WTC11 (cell line): ENCODE measurements around the gene USP34. TPM values are rescaled to one million over a fixed set of nuclear protein-coding genes. Genes with fewer than 3 reads are reported as not detected.

ENCODE experiments used
- ATAC-seq: fragments of 200-7000 bp; cut with Tn5 transposase; 2 replicates; pipeline ENCODE4 v1.10.0; 2021; ENCODE audit warnings: mild to moderate bottlenecking, moderate library complexity
- CTCF ChIA-PET: fragments of 300-600 bp; sonication (Branson Sonifier 250); formaldehyde crosslinking; loops from one replicate; lab custom pipeline; 2021; ENCODE audit warnings: antibody characterized with exemption; lab: Charles Lee
- POLR2A ChIA-PET: fragments of 350-600 bp; sonication (Branson Sonifier 250); formaldehyde crosslinking; loops from one replicate; lab custom pipeline; 2021; ENCODE audit warnings: antibody characterized with exemption; lab: Charles Lee
- DNase-seq: peaks from one replicate; pipeline ENCODE4 v3.0.0; 2021; ENCODE audit warnings: low spot score
- H3K27ac Mint-ChIP-seq: 2 replicates; pipeline ENCODE4 v1.8.0; 2021; ENCODE audit warnings: mixed read lengths
- H3K27me3 Mint-ChIP-seq: 2 replicates; pipeline ENCODE4 v1.8.0; 2021; ENCODE audit warnings: low read depth, mild to moderate bottlenecking, moderate library complexity, mixed read lengths
- H3K36me3 Mint-ChIP-seq: 2 replicates; pipeline ENCODE4 v1.8.0; 2021; ENCODE audit warnings: mixed read lengths
- H3K4me1 Mint-ChIP-seq: 2 replicates; pipeline ENCODE4 v1.8.0; 2022; ENCODE audit warnings: mixed read lengths
- H3K4me3 Mint-ChIP-seq: 2 replicates; pipeline ENCODE4 v1.8.0; 2021; ENCODE audit warnings: mild to moderate bottlenecking, moderate library complexity, mixed read lengths
- H3K9me3 Mint-ChIP-seq: 2 replicates; pipeline ENCODE4 v1.8.0; 2021; ENCODE audit warnings: mixed read lengths
- ARID4B ChIP-seq: sonication (generic); formaldehyde crosslinking; IDR thresholded peaks from 2 replicates; pipeline ENCODE4 v1.8.0; 2023; ENCODE audit warnings: missing genetic modification reagents, mild to moderate bottlenecking, borderline replicate concordance
- CBFB ChIP-seq: sonication (generic); formaldehyde crosslinking; IDR thresholded peaks from 2 replicates; pipeline ENCODE4 v1.8.1; 2022; ENCODE audit warnings: mild to moderate bottlenecking, low read depth, missing genetic modification reagents
- ELF4 ChIP-seq: sonication (generic); formaldehyde crosslinking; IDR thresholded peaks from 2 replicates; pipeline ENCODE4 v1.8.1; 2022; ENCODE audit warnings: low read depth, mild to moderate bottlenecking, moderate library complexity, missing genetic modification reagents
- GRHL2 ChIP-seq: fragments of 250-450 bp; sonication (Bioruptor Pico); IDR thresholded peaks from 2 replicates; pipeline ENCODE4 v1.8.0; 2022; ENCODE audit warnings: mild to moderate bottlenecking, moderate library complexity; ENCODE audit not compliant: insufficient replicate concordance, severe bottlenecking
- GTF2I ChIP-seq: fragments of 250-450 bp; sonication (Bioruptor Pico); conservative IDR thresholded peaks from 2 replicates; pipeline ENCODE4 v1.4.0; 2021; ENCODE audit warnings: mild to moderate bottlenecking
- IRF2 ChIP-seq: sonication (generic); formaldehyde crosslinking; IDR thresholded peaks from 2 replicates; pipeline ENCODE4 v1.8.0; 2022; ENCODE audit warnings: low read depth, missing genetic modification reagents, borderline replicate concordance
- NFATC4 ChIP-seq: fragments of 250-450 bp; sonication (Bioruptor Pico); IDR thresholded peaks from 2 replicates; pipeline ENCODE4 v1.9.0; 2021; ENCODE audit warnings: mild to moderate bottlenecking
- NFYB ChIP-seq: sonication (generic); formaldehyde crosslinking; conservative IDR thresholded peaks from 2 replicates; pipeline ENCODE4 v1.8.0; 2022; ENCODE audit warnings: low read depth, missing genetic modification reagents
- RORB ChIP-seq: fragments of 250-450 bp; sonication (Bioruptor Pico); IDR thresholded peaks from 2 replicates; pipeline ENCODE4 v1.9.0; 2021; ENCODE audit warnings: mild to moderate bottlenecking
- SMAD4 ChIP-seq: sonication (generic); formaldehyde crosslinking; IDR thresholded peaks from 2 replicates; pipeline ENCODE4 v1.8.0; 2022; ENCODE audit warnings: mild to moderate bottlenecking, missing genetic modification reagents
- TCF7 ChIP-seq: sonication (generic); formaldehyde crosslinking; IDR thresholded peaks from 2 replicates; pipeline ENCODE4 v1.8.0; 2022; ENCODE audit warnings: mild to moderate bottlenecking, low read depth, missing genetic modification reagents, moderate library complexity
- ZMAT4 ChIP-seq: fragments of 250-450 bp; sonication (Bioruptor Pico); IDR thresholded peaks from 2 replicates; pipeline ENCODE4 v1.9.0; 2021; ENCODE audit warnings: mild to moderate bottlenecking
- ZNF219 ChIP-seq: sonication (generic); formaldehyde crosslinking; IDR thresholded peaks from 2 replicates; pipeline ENCODE4 v1.8.0; 2023; ENCODE audit warnings: missing genetic modification reagents, mild to moderate bottlenecking, borderline replicate concordance
- ZNF425 ChIP-seq: fragments of 250-450 bp; sonication (Bioruptor Pico); conservative IDR thresholded peaks from 2 replicates; pipeline ENCODE4 v1.9.0; 2021; ENCODE audit warnings: mild to moderate bottlenecking
- total RNA-seq: library from RNA; stranded (reverse); gene quantifications from 3 replicates; pipeline ENCODE4 v1.2.3, GENCODE V29; 2021
- TF ChIP-seq, protein P1 (sequence below): sonication (generic); formaldehyde crosslinking; IDR thresholded peaks from 2 replicates; pipeline ENCODE4 v1.8.0; 2022; ENCODE audit warnings: mild to moderate bottlenecking, missing genetic modification reagents
- TF ChIP-seq, protein P2 (sequence below): sonication (generic); formaldehyde crosslinking; IDR thresholded peaks from 2 replicates; pipeline ENCODE4 v1.8.1; 2023; ENCODE audit warnings: mild to moderate bottlenecking, missing genetic modification reagents, moderate library complexity
- TF ChIP-seq, protein P3 (sequence below): sonication (generic); formaldehyde crosslinking; IDR thresholded peaks from 2 replicates; pipeline ENCODE4 v1.8.0; 2022; ENCODE audit warnings: mild to moderate bottlenecking, missing genetic modification reagents
- TF ChIP-seq, protein P4 (sequence below): fragments of 250-450 bp; sonication (Bioruptor Pico); IDR thresholded peaks from 2 replicates; pipeline ENCODE4 v1.9.0; 2021; ENCODE audit warnings: mild to moderate bottlenecking

USP34 gene
- total RNA-seq, 1 experiment from 2014 or later = 92.3 TPM

DNA sequence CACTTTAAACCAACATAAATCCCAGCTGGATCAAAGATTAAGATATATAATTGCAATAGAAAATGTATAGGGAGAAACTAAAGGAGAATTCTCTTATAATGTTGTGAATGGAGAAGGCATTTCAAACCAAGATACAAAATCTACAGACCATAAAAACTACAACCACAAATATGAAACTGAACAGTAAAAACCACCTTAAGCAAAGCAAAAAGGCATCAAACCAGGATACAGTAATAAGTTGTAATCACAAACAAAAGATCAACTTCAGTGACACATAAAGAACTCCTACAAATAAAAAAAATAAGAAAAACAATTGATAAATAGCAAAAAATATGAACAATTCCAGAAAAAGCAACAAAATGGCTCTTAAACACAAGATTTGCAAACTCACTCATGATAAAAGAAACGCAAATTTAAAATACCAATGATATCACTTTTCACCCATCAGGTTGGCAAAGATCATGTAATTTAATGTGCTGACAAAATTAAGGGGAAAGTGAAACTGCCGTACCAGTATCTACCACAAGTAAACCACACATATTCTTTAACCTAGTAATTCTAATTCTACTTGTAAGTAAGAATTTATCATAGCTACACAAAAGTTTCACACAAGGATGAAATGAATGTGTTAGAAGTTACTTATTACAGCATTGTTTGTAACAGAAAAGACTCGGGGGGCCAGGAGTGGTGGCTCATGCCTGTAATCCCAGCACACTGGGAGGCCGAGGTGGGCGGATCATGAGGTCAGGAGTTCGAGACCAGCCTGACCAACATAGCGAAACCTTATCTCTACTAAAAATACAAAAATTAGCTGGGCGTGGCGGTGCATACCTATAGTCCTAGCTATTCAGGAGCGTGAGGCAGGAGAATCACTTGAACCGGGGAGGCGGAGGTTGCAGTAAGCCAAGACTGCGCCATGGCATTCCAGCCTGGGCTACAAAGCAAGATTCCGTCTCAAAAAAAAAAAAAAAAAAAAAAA lies 101.9 kb downstream of the USP34 start:
- no peak overlapping the region; the same call in 1 of the 2 replicates for H3K27ac Mint-ChIP-seq
- peaks cover 26% of the 10 kb centered on the region for H3K36me3 Mint-ChIP-seq
- POLR2A ChIA-PET = no interaction called here

DNA sequence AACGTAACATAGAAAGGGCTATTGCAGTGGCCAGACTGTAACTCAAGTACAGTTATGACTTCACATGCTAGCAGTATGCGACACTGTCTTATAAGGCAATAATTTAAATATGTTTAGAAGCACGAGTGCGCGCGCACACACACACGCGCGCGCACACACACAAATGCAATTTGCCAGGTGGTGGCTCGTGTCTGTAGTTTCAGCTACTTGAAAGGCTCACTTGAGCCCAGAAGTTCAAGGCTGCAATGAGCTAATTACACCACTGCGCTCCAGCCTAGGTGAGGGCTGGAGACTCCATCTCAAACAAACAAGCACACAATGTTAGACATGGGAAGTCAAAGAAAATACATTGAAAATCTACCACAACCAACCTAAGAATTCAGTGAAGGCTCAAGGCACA lies 103.7 kb downstream of the USP34 start:
- H3K36me3 Mint-ChIP-seq = peaks cover 35% of the 10 kb centered on the region
- CTCF ChIA-PET = no interaction called here
- TF ChIP-seq, protein P1, sequence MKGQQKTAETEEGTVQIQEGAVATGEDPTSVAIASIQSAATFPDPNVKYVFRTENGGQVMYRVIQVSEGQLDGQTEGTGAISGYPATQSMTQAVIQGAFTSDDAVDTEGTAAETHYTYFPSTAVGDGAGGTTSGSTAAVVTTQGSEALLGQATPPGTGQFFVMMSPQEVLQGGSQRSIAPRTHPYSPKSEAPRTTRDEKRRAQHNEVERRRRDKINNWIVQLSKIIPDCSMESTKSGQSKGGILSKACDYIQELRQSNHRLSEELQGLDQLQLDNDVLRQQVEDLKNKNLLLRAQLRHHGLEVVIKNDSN (CRISPR knock-in tag) = no peak
- no peak for TF ChIP-seq NFYB (CRISPR knock-in tag)
- ATAC-seq (no peak), DNase-seq (no peak)
- H3K4me3 Mint-ChIP-seq = no peak overlapping the region
- POLR2A ChIA-PET = no interaction called here
- H3K9me3 Mint-ChIP-seq = no peaks in the 10 kb centered on the region
- peak overlapping the region; percentile 69; the same call in 1 of the 2 replicates for H3K27ac Mint-ChIP-seq
- no peaks in the 10 kb centered on the region for H3K27me3 Mint-ChIP-seq
- H3K4me1 Mint-ChIP-seq = no peaks in the 10 kb centered on the region

More for the DNA sequence above, 101.9 kb downstream of the USP34 start:
- CTCF ChIA-PET = interaction anchor here (0.5 kb wide), 1 partner anchor 32 kb away, joined by 3 read pairs; no protein-coding TSS in a partner anchor
- H3K4me1 Mint-ChIP-seq = peaks cover 4% of the 10 kb centered on the region; the same call in 1 of the 2 replicates
- H3K4me3 Mint-ChIP-seq = no peak overlapping the region
- no peak for ATAC-seq
- H3K9me3 Mint-ChIP-seq = no peaks in the 10 kb centered on the region
- TF ChIP-seq ZMAT4 (CRISPR knock-in tag) = no peak
- TF ChIP-seq TCF7 (CRISPR knock-in tag) = no peak
- TF ChIP-seq RORB (CRISPR knock-in tag) = no peak
- TF ChIP-seq ZNF219 = no peak
- no peak for TF ChIP-seq ELF4
- TF ChIP-seq, protein P2, sequence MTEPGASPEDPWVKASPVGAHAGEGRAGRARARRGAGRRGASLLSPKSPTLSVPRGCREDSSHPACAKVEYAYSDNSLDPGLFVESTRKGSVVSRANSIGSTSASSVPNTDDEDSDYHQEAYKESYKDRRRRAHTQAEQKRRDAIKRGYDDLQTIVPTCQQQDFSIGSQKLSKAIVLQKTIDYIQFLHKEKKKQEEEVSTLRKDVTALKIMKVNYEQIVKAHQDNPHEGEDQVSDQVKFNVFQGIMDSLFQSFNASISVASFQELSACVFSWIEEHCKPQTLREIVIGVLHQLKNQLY (CRISPR knock-in tag) = no peak
- TF ChIP-seq, all 79 proteins: peak for 0
- H3K27me3 Mint-ChIP-seq = no peaks in the 10 kb centered on the region
- DNase-seq = no peak

DNA sequence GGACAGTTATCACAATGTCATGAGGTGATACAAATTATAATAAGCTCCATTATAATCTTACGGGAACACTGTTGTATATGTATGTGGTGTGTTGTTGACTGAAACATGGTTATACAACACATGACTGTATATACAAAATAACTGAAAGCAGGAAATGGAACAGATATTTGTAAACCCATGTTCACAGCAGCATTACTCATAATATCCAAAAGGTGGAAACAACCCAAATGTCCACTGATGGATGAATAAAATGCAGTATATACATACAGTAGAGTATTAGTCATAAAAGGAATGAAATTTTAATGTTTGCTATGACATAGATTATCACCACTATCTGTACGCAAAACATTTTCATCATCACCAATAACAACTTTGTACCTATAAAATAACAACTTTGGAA lies 107.3 kb downstream of the USP34 start:
- ChIA-PET CTCF (no interaction called here), POLR2A (no interaction called here)
- peaks cover 35% of the 10 kb centered on the region for H3K36me3 Mint-ChIP-seq
- no peaks in the 10 kb centered on the region for H3K9me3 Mint-ChIP-seq
- H3K4me1 Mint-ChIP-seq = no peaks in the 10 kb centered on the region
- DNase-seq (no peak), ATAC-seq (no peak)
- H3K4me3 Mint-ChIP-seq = no peak overlapping the region
- H3K27ac Mint-ChIP-seq = no peak overlapping the region
- no peaks in the 10 kb centered on the region for H3K27me3 Mint-ChIP-seq
- TF ChIP-seq, protein P3, sequence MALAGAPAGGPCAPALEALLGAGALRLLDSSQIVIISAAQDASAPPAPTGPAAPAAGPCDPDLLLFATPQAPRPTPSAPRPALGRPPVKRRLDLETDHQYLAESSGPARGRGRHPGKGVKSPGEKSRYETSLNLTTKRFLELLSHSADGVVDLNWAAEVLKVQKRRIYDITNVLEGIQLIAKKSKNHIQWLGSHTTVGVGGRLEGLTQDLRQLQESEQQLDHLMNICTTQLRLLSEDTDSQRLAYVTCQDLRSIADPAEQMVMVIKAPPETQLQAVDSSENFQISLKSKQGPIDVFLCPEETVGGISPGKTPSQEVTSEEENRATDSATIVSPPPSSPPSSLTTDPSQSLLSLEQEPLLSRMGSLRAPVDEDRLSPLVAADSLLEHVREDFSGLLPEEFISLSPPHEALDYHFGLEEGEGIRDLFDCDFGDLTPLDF = no peak
- TF ChIP-seq, protein P4, sequence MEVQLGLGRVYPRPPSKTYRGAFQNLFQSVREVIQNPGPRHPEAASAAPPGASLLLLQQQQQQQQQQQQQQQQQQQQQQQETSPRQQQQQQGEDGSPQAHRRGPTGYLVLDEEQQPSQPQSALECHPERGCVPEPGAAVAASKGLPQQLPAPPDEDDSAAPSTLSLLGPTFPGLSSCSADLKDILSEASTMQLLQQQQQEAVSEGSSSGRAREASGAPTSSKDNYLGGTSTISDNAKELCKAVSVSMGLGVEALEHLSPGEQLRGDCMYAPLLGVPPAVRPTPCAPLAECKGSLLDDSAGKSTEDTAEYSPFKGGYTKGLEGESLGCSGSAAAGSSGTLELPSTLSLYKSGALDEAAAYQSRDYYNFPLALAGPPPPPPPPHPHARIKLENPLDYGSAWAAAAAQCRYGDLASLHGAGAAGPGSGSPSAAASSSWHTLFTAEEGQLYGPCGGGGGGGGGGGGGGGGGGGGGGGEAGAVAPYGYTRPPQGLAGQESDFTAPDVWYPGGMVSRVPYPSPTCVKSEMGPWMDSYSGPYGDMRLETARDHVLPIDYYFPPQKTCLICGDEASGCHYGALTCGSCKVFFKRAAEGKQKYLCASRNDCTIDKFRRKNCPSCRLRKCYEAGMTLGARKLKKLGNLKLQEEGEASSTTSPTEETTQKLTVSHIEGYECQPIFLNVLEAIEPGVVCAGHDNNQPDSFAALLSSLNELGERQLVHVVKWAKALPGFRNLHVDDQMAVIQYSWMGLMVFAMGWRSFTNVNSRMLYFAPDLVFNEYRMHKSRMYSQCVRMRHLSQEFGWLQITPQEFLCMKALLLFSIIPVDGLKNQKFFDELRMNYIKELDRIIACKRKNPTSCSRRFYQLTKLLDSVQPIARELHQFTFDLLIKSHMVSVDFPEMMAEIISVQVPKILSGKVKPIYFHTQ (CRISPR knock-in tag) = no peak
- TF ChIP-seq GRHL2 (CRISPR knock-in tag) (no peak), SMAD4 (CRISPR knock-in tag) (no peak), CBFB (CRISPR knock-in tag) (no peak), ARID4B (CRISPR knock-in tag) (no peak), GTF2I (CRISPR knock-in tag) (no peak), IRF2 (no peak), ZNF425 (CRISPR knock-in tag) (no peak), NFATC4 (CRISPR knock-in tag) (no peak)
